Astrocyte (in vitro differentiated cells and primary cell): ENCODE data around the gene LRRC8D. TPM values are rescaled to one million over a fixed set of nuclear protein-coding genes. Genes with fewer than 3 reads are reported as not detected.

Source experiments
- DNase-seq: peaks from one replicate; pipeline ENCODE4 v3.0.0-alpha.2; 2010; ENCODE audit warnings: low read depth
- FAIRE-seq: peaks from 2 replicates; lab custom pipeline; 2011; peaks lifted over from hg19 to GRCh38; lab: Jason Lieb, UNC
- H2AFZ ChIP-seq: 2 replicates; pipeline ENCODE4 v1.6.0; 2012; ENCODE audit warnings: low read depth, low read length, inconsistent platforms
- H3K27ac ChIP-seq: 2 replicates; pipeline ENCODE4 v1.5.1; 2011; ENCODE audit warnings: low read depth, low read length, inconsistent platforms
- H3K27me3 ChIP-seq: 2 replicates; pipeline ENCODE4 v1.6.0; 2011; ENCODE audit warnings: low read length, inconsistent platforms; ENCODE audit not compliant: insufficient read depth
- H3K36me3 ChIP-seq: 2 replicates; pipeline ENCODE4 v1.5.1; 2011; ENCODE audit warnings: low read length, inconsistent platforms; ENCODE audit not compliant: insufficient read depth
- H3K4me1 ChIP-seq: 2 replicates; pipeline ENCODE4 v1.5.1; 2011; ENCODE audit warnings: low read length, inconsistent platforms; ENCODE audit not compliant: insufficient read depth
- H3K4me2 ChIP-seq: 2 replicates; pipeline ENCODE4 v1.6.0; 2012; ENCODE audit warnings: low read length, inconsistent platforms
- H3K4me3 ChIP-seq: 2 replicates; pipeline ENCODE4 v1.5.1; 2011; ENCODE audit warnings: low read depth, mild to moderate bottlenecking, low read length, inconsistent platforms; ENCODE audit not compliant: insufficient read depth
- H3K79me2 ChIP-seq: 2 replicates; pipeline ENCODE4 v1.6.0; 2012; ENCODE audit warnings: mild to moderate bottlenecking, low read length, inconsistent platforms; ENCODE audit not compliant: insufficient read depth
- H3K9ac ChIP-seq: 2 replicates; pipeline ENCODE4 v1.6.0; 2012; ENCODE audit warnings: mild to moderate bottlenecking, low read length, inconsistent platforms
- H3K9me3 ChIP-seq: 2 replicates; pipeline ENCODE4 v1.5.1; 2012; ENCODE audit warnings: low read depth, mild to moderate bottlenecking, low read length, inconsistent platforms; ENCODE audit not compliant: insufficient read depth
- H4K20me1 ChIP-seq: 2 replicates; pipeline ENCODE4 v1.6.0; 2012; ENCODE audit warnings: low read length, inconsistent platforms; ENCODE audit not compliant: insufficient read depth
- H3K27ac Mint-ChIP-seq: one replicate; pipeline ENCODE4 v1.8.0; 2021; ENCODE audit warnings: mild to moderate bottlenecking, mixed read lengths; ENCODE audit not compliant: unreplicated experiment
- H3K27me3 Mint-ChIP-seq: one replicate; pipeline ENCODE4 v1.8.0; 2021; ENCODE audit warnings: low read depth, mixed read lengths; ENCODE audit not compliant: unreplicated experiment
- H3K36me3 Mint-ChIP-seq: one replicate; pipeline ENCODE4 v1.8.0; 2021; ENCODE audit warnings: low read depth, mixed read lengths; ENCODE audit not compliant: unreplicated experiment
- H3K4me1 Mint-ChIP-seq: one replicate; pipeline ENCODE4 v1.8.0; 2021; ENCODE audit warnings: low read depth, mixed read lengths; ENCODE audit not compliant: unreplicated experiment
- H3K4me3 Mint-ChIP-seq: one replicate; pipeline ENCODE4 v1.8.0; 2021; ENCODE audit warnings: mild to moderate bottlenecking, moderate library complexity, mixed read lengths; ENCODE audit not compliant: unreplicated experiment
- H3K9me3 Mint-ChIP-seq: one replicate; pipeline ENCODE4 v1.8.0; 2021; ENCODE audit warnings: mild to moderate bottlenecking, mixed read lengths; ENCODE audit not compliant: unreplicated experiment
- CTCF ChIP-seq: IDR thresholded peaks from 2 replicates; pipeline ENCODE4 v1.5.1; 2011; ENCODE audit warnings: low read depth, mild to moderate bottlenecking, inconsistent platforms, low read length, moderate library complexity; ENCODE audit not compliant: insufficient read depth
- EZH2 ChIP-seq: IDR thresholded peaks from 2 replicates; pipeline ENCODE4 v1.6.1; 2012; ENCODE audit warnings: mild to moderate bottlenecking, low read length, inconsistent platforms; ENCODE audit not compliant: insufficient read depth
- total RNA-seq: library from RNA; stranded (reverse); gene quantifications from 2 replicates; pipeline ENCODE4 v1.2.1, GENCODE V29; 2021

The LRRC8D gene
- total RNA-seq, 1 donor from 2014 or later: 36.9 TPM

GRCh38 chr1:89958851-89959654 is 138.2 kb downstream of the LRRC8D start:
- Histone ChIP-seq H3K4me2 (no peak overlapping the region), H3K27me3 (no peaks in the 10 kb centered on the region), H4K20me1 (no peaks in the 10 kb centered on the region), H3K79me2 (no peaks in the 10 kb centered on the region), H3K4me1 (peaks cover 6% of the 10 kb centered on the region), H3K9me3 (no peaks in the 10 kb centered on the region), H3K9ac (no peak overlapping the region), H3K27ac (no peak overlapping the region), H3K36me3 (no peaks in the 10 kb centered on the region), H2AFZ (no peak overlapping the region), H3K4me3 (no peak overlapping the region)
- no peak for DNase-seq
- Mint-ChIP-seq H3K36me3 (no peaks in the 10 kb centered on the region), H3K27ac (no peak overlapping the region), H3K4me3 (no peak overlapping the region), H3K4me1 (peaks cover 23% of the 10 kb centered on the region), H3K9me3 (peaks cover 3% of the 10 kb centered on the region), H3K27me3 (no peaks in the 10 kb centered on the region)
- no peak for TF ChIP-seq EZH2
- no peak for TF ChIP-seq CTCF
- FAIRE-seq: no peak

- H3K4me1 Mint-ChIP-seq: peaks cover 18% of the 10 kb centered on the region
- TF ChIP-seq EZH2 (no peak), CTCF (no peak)
- Histone ChIP-seq H3K36me3 (no peaks in the 10 kb centered on the region), H2AFZ (no peak overlapping the region), H3K9me3 (no peaks in the 10 kb centered on the region), H3K27me3 (no peaks in the 10 kb centered on the region), H3K79me2 (no peaks in the 10 kb centered on the region), H3K4me1 (peaks cover 6% of the 10 kb centered on the region), H3K4me3 (no peak overlapping the region), H3K9ac (no peak overlapping the region), H3K27ac (no peak overlapping the region), H4K20me1 (no peaks in the 10 kb centered on the region), H3K4me2 (no peak overlapping the region)
- no peaks in the 10 kb centered on the region for H3K27me3 Mint-ChIP-seq
- no peak overlapping the region for H3K4me3 Mint-ChIP-seq
- FAIRE-seq (no peak), DNase-seq (no peak)
- no peaks in the 10 kb centered on the region for H3K36me3 Mint-ChIP-seq
- H3K9me3 Mint-ChIP-seq: peaks cover 3% of the 10 kb centered on the region
- H3K27ac Mint-ChIP-seq: no peak overlapping the region
Measured at GRCh38 chr1:89959719-89960118, 138.9 kb downstream of the LRRC8D start.
